ENCODE results near the gene MTMR10. TPM values are rescaled to one million over a fixed set of nuclear protein-coding genes. Genes with fewer than 3 reads are reported as not detected.

MTMR10 gene
- total RNA-seq, 1 experiment from 2014 or later, result 7.6 TPM

DNA sequence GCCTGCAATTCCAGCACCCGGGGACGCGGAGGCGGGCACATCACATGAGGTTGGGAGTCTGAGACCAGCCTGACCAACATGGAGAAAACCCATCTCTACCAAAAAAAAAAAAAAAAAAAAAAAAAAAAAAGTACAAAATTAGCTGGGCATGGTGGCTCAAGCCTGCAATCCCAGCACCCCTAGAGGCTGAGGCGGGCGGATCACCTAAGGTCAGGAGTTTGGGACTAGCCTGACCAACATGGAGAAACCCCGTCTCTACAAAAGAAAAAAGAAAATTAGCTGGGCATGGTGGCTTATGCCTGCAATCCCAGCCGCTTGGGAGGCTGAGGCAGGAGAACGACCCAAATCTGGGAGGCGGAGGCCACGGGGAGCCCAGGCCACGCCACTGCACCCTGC lies 95.2 kb downstream of the MTMR10 start:
- Histone ChIP-seq H3K4me2 (ENCODE audit: low read length) (no peak overlapping the region), H3F3A (ENCODE audit: low read length, unreplicated experiment) (no peaks in the 10 kb centered on the region), H4K20me1 (ENCODE audit: low read length) (no peaks in the 10 kb centered on the region), H3K9ac (ENCODE audit: low read length) (no peak overlapping the region), H3K4me3 (ENCODE audit: low read length) (no peak overlapping the region), H3K27ac (ENCODE audit: low read length) (no peak overlapping the region), H3K9me3 (ENCODE audit: low read length) (no peaks in the 10 kb centered on the region), H3K79me2 (ENCODE audit: low read length) (no peaks in the 10 kb centered on the region), H2AFZ (ENCODE audit: low read length) (no peak overlapping the region), H3K4me1 (ENCODE audit: insufficient read depth, low read length) (peaks cover 15% of the 10 kb centered on the region), H3K36me3 (ENCODE audit: low read depth, low read length) (no peaks in the 10 kb centered on the region), H3K27me3 (ENCODE audit: low read length) (no peaks in the 10 kb centered on the region), H3K9me2 (replicated peaks; ENCODE audit: low read length) (no peaks in the 10 kb centered on the region)
- ChIA-PET POLR2A (ENCODE audit: unreplicated experiment) (no interaction called here), CTCF (no interaction called here)
- intact Hi-C loops (cut with micrococcal nuclease), result no loop called here
- DNase-seq (no peak), ATAC-seq (no peak)
- TF ChIP-seq, protein P1, sequence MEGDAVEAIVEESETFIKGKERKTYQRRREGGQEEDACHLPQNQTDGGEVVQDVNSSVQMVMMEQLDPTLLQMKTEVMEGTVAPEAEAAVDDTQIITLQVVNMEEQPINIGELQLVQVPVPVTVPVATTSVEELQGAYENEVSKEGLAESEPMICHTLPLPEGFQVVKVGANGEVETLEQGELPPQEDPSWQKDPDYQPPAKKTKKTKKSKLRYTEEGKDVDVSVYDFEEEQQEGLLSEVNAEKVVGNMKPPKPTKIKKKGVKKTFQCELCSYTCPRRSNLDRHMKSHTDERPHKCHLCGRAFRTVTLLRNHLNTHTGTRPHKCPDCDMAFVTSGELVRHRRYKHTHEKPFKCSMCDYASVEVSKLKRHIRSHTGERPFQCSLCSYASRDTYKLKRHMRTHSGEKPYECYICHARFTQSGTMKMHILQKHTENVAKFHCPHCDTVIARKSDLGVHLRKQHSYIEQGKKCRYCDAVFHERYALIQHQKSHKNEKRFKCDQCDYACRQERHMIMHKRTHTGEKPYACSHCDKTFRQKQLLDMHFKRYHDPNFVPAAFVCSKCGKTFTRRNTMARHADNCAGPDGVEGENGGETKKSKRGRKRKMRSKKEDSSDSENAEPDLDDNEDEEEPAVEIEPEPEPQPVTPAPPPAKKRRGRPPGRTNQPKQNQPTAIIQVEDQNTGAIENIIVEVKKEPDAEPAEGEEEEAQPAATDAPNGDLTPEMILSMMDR (conservative IDR thresholded peaks at IDR 0.05; ENCODE audit: low read depth, low read length), result no peak
- TF ChIP-seq EZH2phosphoT487 (IDR thresholded peaks at IDR 0.05; ENCODE audit: borderline replicate concordance, low read length) (no peak), EZH2 (IDR thresholded peaks at IDR 0.05; ENCODE audit: low read length, unreplicated experiment) (no peak)
- no TSS peak for BruUV-seq (replicated peaks)

DNA sequence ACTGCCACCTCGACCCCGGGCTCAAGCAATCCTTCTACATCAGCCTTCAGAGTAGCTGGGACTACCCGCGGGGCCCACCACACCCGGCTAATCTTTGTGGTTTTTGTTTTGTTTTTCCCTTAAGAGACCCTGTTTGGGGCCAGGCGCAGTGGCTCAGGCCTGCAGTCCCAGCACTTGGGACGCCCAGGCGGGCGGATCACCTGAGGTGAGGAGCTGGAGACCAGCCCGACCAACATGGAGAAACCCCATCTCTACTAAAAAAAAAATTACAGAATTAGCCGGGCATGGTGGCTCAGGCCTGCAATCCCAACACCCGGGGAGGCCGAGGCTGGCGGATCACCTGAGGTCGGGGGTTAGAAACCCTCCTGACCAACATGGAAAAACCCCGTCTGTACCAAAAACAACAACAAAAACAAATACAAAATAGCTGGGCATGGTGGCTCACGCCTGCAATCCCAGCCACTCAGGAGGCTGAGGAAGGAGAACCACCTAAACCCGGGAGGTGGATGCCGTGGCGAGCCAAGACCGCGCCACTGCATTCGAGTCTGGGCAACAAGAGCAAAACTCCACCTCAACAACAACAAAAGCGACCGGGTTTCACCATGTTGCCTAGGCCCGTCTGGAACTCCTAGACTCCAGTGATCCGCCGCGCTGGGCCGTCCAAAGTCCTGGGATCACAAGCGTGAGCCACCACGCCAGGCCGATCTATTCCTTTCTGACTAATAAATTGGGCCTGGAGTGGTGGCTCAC lies 95.8 kb downstream of the MTMR10 start:
- no peak overlapping the region for H3K27ac ChIP-seq (ENCODE audit: low read length)
- BruUV-seq (replicated peaks), result no TSS peak
- H3F3A ChIP-seq (ENCODE audit: low read length, unreplicated experiment), result no peaks in the 10 kb centered on the region
- intact Hi-C loops (cut with micrococcal nuclease), result loop anchor here (2.0 kb wide), 2 partner anchors 95 to 233 kb away; partner anchors contain the start of gene MTMR10
- H4K20me1 ChIP-seq (ENCODE audit: low read length), result no peaks in the 10 kb centered on the region
- no peaks in the 10 kb centered on the region for H3K9me3 ChIP-seq (ENCODE audit: low read length)
- H2AFZ ChIP-seq (ENCODE audit: low read length), result no peak overlapping the region
- no peak overlapping the region for H3K4me2 ChIP-seq (ENCODE audit: low read length)
- no peaks in the 10 kb centered on the region for H3K79me2 ChIP-seq (ENCODE audit: low read length)
- no peaks in the 10 kb centered on the region for H3K36me3 ChIP-seq (ENCODE audit: low read depth, low read length)
- H3K9ac ChIP-seq (ENCODE audit: low read length), result no peak overlapping the region
- peaks cover 15% of the 10 kb centered on the region for H3K4me1 ChIP-seq (ENCODE audit: insufficient read depth, low read length)
- H3K4me3 ChIP-seq (ENCODE audit: low read length), result no peak overlapping the region
- no peaks in the 10 kb centered on the region for H3K9me2 ChIP-seq (replicated peaks; ENCODE audit: low read length)
- TF ChIP-seq EZH2 (IDR thresholded peaks at IDR 0.05; ENCODE audit: low read length, unreplicated experiment), result no peak
- TF ChIP-seq, protein P1 (conservative IDR thresholded peaks at IDR 0.05; ENCODE audit: low read depth, low read length), result no peak
- no peak for TF ChIP-seq EZH2phosphoT487 (IDR thresholded peaks at IDR 0.05; ENCODE audit: borderline replicate concordance, low read length)
- DNase-seq (no peak), ATAC-seq (no peak)
- POLR2A ChIA-PET (ENCODE audit: unreplicated experiment), result no interaction called here
- CTCF ChIA-PET, result no interaction called here
- no peaks in the 10 kb centered on the region for H3K27me3 ChIP-seq (ENCODE audit: low read length)

DNA sequence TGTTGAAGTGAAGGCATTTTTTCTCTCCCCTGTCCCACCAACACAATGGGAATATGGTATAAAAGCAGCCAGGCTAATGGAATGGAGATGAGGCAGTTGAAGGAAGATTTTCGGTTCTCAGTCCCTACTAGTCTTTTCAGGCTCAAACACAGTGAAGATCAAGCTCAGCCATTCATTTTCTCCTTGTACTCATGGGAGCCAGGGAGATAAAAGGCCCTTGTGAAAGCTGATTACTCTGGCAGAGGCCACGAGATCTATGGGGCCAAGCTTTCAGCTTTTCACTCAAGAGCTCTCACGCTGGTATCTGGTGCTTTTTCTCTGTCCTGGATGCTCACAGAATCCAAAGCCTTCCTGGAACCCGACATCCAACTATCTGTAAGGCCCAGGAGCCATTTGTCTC lies 102.2 kb downstream of the MTMR10 start:
- no peak overlapping the region for H3K27ac ChIP-seq (ENCODE audit: low read length)
- H4K20me1 ChIP-seq (ENCODE audit: low read length), result no peaks in the 10 kb centered on the region
- intact Hi-C loops (cut with micrococcal nuclease), result no loop called here
- H3K36me3 ChIP-seq (ENCODE audit: low read depth, low read length), result no peaks in the 10 kb centered on the region
- no TSS peak for BruUV-seq (replicated peaks)
- peaks cover 8% of the 10 kb centered on the region; the same call in 1 of the 2 replicates for H3K9me2 ChIP-seq (replicated peaks; ENCODE audit: low read length)
- H2AFZ ChIP-seq (ENCODE audit: low read length), result no peak overlapping the region
- ChIA-PET POLR2A (ENCODE audit: unreplicated experiment) (no interaction called here), CTCF (no interaction called here)
- H3K4me3 ChIP-seq (ENCODE audit: low read length), result no peak overlapping the region
- ATAC-seq (no peak), DNase-seq (no peak)
- no peaks in the 10 kb centered on the region for H3K79me2 ChIP-seq (ENCODE audit: low read length)
- no peaks in the 10 kb centered on the region for H3F3A ChIP-seq (ENCODE audit: low read length, unreplicated experiment)
- H3K4me2 ChIP-seq (ENCODE audit: low read length), result no peak overlapping the region
- no peak for TF ChIP-seq EZH2 (IDR thresholded peaks at IDR 0.05; ENCODE audit: low read length, unreplicated experiment)
- no peak for TF ChIP-seq EZH2phosphoT487 (IDR thresholded peaks at IDR 0.05; ENCODE audit: borderline replicate concordance, low read length)
- TF ChIP-seq, protein P1 (conservative IDR thresholded peaks at IDR 0.05; ENCODE audit: low read depth, low read length), result no peak
- no peak overlapping the region for H3K9ac ChIP-seq (ENCODE audit: low read length)
- H3K27me3 ChIP-seq (ENCODE audit: low read length), result no peaks in the 10 kb centered on the region
- peaks cover 7% of the 10 kb centered on the region; the same call in 1 of the 2 replicates for H3K4me1 ChIP-seq (ENCODE audit: insufficient read depth, low read length)
- no peaks in the 10 kb centered on the region for H3K9me3 ChIP-seq (ENCODE audit: low read length)

All from PC-3 (cell line).